Upper lobe of right lung (tissue), 1 donor: ENCODE results near the gene VAV1. TPM values are rescaled to one million over a fixed set of nuclear protein-coding genes. Genes with fewer than 3 reads are reported as not detected.

ENCODE experiments used
- ATAC-seq: fragments of 200-7000 bp; cut with Tn5 transposase; one replicate; pipeline ENCODE4 v1.9.1; 2020; ENCODE audit warnings: mild to moderate bottlenecking, moderate library complexity
- DNase-seq: peaks from one replicate; pipeline ENCODE4 v3.0.0-alpha.2; 2020
- H3K27ac ChIP-seq: fragments of 200-600 bp; one replicate; pipeline ENCODE4 v1.8.0; 2022
- H3K27me3 ChIP-seq: fragments of 200-600 bp; one replicate; pipeline ENCODE4 v1.8.0; 2022; ENCODE audit warnings: mild to moderate bottlenecking
- H3K36me3 ChIP-seq: fragments of 200-600 bp; one replicate; pipeline ENCODE4 v1.8.0; 2022
- H3K4me1 ChIP-seq: fragments of 200-600 bp; one replicate; pipeline ENCODE4 v1.8.0; 2022
- H3K4me3 ChIP-seq: fragments of 200-600 bp; one replicate; pipeline ENCODE4 v1.8.0; 2022; ENCODE audit warnings: mild to moderate bottlenecking
- H3K9me3 ChIP-seq: fragments of 200-600 bp; one replicate; pipeline ENCODE4 v1.8.0; 2022
- CTCF ChIP-seq: fragments of 200-600 bp; IDR thresholded peaks from one replicate; pipeline ENCODE4 v1.8.0; 2022; ENCODE audit warnings: antibody characterized with exemption
- intact Hi-C: fragments of 100-400 bp; cut with DNase I; formaldehyde crosslinking; loops from one replicate; pipeline ENCODE4 v1.11.0; 2022
- total RNA-seq: library from RNA; stranded (reverse); fragmentation: NEBNext Ultra II Directional; extraction: Animal tissue kit (Norgen Biotek cat#: 25700); gene quantifications from one replicate; pipeline ENCODE4 v1.2.1, GENCODE V29; 2021
- donor health status: DM: no; HTN: yes; CAD: no; lungs with severe emphysema.

The VAV1 gene
- total RNA-seq, 1 donor from 2014 or later, result 31.6 TPM

GRCh38 chr19:6725513-6726231 lies 46.8 kb upstream of the VAV1 start:
- Histone ChIP-seq H3K4me3 (no peak overlapping the region), H3K27me3 (no peaks in the 10 kb centered on the region), H3K27ac (no peak overlapping the region), H3K4me1 (peaks cover 40% of the 10 kb centered on the region), H3K36me3 (no peaks in the 10 kb centered on the region), H3K9me3 (no peaks in the 10 kb centered on the region)
- ATAC-seq (no peak), DNase-seq (no peak)
- no peak for TF ChIP-seq CTCF
- intact Hi-C loops, result no loop called here

GRCh38 chr19:6728346-6728745 lies 44.2 kb upstream of the VAV1 start:
- peak; percentile 79 for DNase-seq
- H3K4me3 ChIP-seq, result no peak overlapping the region
- H3K27ac ChIP-seq, result peak overlapping the region; percentile 55
- H3K4me1 ChIP-seq, result peaks cover 15% of the 10 kb centered on the region
- H3K27me3 ChIP-seq, result no peaks in the 10 kb centered on the region
- H3K36me3 ChIP-seq, result peaks cover 12% of the 10 kb centered on the region
- intact Hi-C loops, result no loop called here
- no peak for TF ChIP-seq CTCF
- peak; percentile 46 for ATAC-seq
- no peaks in the 10 kb centered on the region for H3K9me3 ChIP-seq

- H3K4me1 ChIP-seq, result peaks cover 10% of the 10 kb centered on the region
- H3K27ac ChIP-seq, result peak overlapping the region; percentile 70
- no peak for TF ChIP-seq CTCF
- peaks cover 12% of the 10 kb centered on the region for H3K36me3 ChIP-seq
- H3K9me3 ChIP-seq, result no peaks in the 10 kb centered on the region
- H3K27me3 ChIP-seq, result no peaks in the 10 kb centered on the region
- ATAC-seq (no peak), DNase-seq (no peak)
- intact Hi-C loops, result no loop called here
- H3K4me3 ChIP-seq, result peak overlapping the region; percentile 44
Measured at GRCh38 chr19:6729573-6730152, 42.8 kb upstream of the VAV1 start.

- no peak for TF ChIP-seq CTCF
- H3K27me3 ChIP-seq, result no peaks in the 10 kb centered on the region
- peak; percentile 93 for ATAC-seq
- intact Hi-C loops, result no loop called here
- H3K36me3 ChIP-seq, result peaks cover 12% of the 10 kb centered on the region
- peak overlapping the region; percentile 70 for H3K27ac ChIP-seq
- H3K4me3 ChIP-seq, result peak overlapping the region; percentile 44
- H3K9me3 ChIP-seq, result no peaks in the 10 kb centered on the region
- DNase-seq, result peak; percentile 96
- peaks cover 11% of the 10 kb centered on the region for H3K4me1 ChIP-seq
Measured at GRCh38 chr19:6730153-6730804, 42.2 kb upstream of the VAV1 start.

GRCh38 chr19:6730941-6731670 lies 41.4 kb upstream of the VAV1 start:
- TF ChIP-seq CTCF, result no peak
- H3K27me3 ChIP-seq, result no peaks in the 10 kb centered on the region
- no peak overlapping the region for H3K4me3 ChIP-seq
- peaks cover 12% of the 10 kb centered on the region for H3K36me3 ChIP-seq
- H3K4me1 ChIP-seq, result peaks cover 16% of the 10 kb centered on the region
- DNase-seq (no peak), ATAC-seq (no peak)
- intact Hi-C loops, result no loop called here
- no peak overlapping the region for H3K27ac ChIP-seq
- no peaks in the 10 kb centered on the region for H3K9me3 ChIP-seq
